Spinal cord (tissue), 10 donors: Measurements from ENCODE around the gene YIPF5. TPM values are rescaled to one million over a fixed set of nuclear protein-coding genes. Genes with fewer than 3 reads are reported as not detected.

ENCODE experiments used
- DNase-seq, 6 donors: peaks; one replicate each; pipeline versions ENCODE4 v3.0.0 to v3.0.0-alpha.2; 2013 to 2015; ENCODE audit warnings: low spot score in 6 of 6, low read depth in 4 of 6
- H3K27ac ChIP-seq: one replicate; pipeline ENCODE4 v1.5.1; 2013; ENCODE audit warnings: low read depth, low read length, control low read depth
- H3K27me3 ChIP-seq: one replicate; pipeline ENCODE4 v1.6.1; 2013; ENCODE audit warnings: low read length; ENCODE audit not compliant: control insufficient read depth, insufficient read depth
- H3K36me3 ChIP-seq: one replicate; pipeline ENCODE4 v1.6.1; 2013; ENCODE audit warnings: low read length; ENCODE audit not compliant: control insufficient read depth, insufficient read depth
- H3K4me1 ChIP-seq: one replicate; pipeline ENCODE4 v1.6.1; 2013; ENCODE audit warnings: low read length; ENCODE audit not compliant: control insufficient read depth, insufficient read depth
- H3K4me3 ChIP-seq: one replicate; pipeline ENCODE4 v1.5.1; 2013; ENCODE audit warnings: low read depth, low read length, control low read depth
- H3K9me3 ChIP-seq: one replicate; pipeline ENCODE4 v1.6.1; 2013; ENCODE audit warnings: low read length; ENCODE audit not compliant: control insufficient read depth, insufficient read depth
- WGBS: methylation state at CpG from one replicate; pipeline ENCODE4 v1.1.5; 2013; ENCODE audit warnings: missing lambda C conversion rate; ENCODE audit not compliant: insufficient coverage; 5-methylcytosine and 5-hydroxymethylcytosine counted together
- polyA plus RNA-seq, 2 donors: library from polyadenylated mRNA; unstranded; fragments of 120-200 nt; gene quantifications; one replicate each; pipeline ENCODE4 v1.2.1, GENCODE V29; 2013; ENCODE audit not compliant: insufficient read length in 2 of 2
- total RNA-seq, 2 donors: library from RNA; depleted of rRNA in 1 of 2; stranded (reverse); fragments of 120-200 nt in 1 of 2; fragments of >200 nt in 1 of 2; gene quantifications; one replicate each; pipeline versions ENCODE4 v1.2.3 to v1.2.4, GENCODE V29; 2013 to 2014
- donor health status: healthy.

The YIPF5 gene
- total and polyA plus RNA-seq, 4 donors = 37.5 to 82.1 (median 57.6) TPM

DNA sequence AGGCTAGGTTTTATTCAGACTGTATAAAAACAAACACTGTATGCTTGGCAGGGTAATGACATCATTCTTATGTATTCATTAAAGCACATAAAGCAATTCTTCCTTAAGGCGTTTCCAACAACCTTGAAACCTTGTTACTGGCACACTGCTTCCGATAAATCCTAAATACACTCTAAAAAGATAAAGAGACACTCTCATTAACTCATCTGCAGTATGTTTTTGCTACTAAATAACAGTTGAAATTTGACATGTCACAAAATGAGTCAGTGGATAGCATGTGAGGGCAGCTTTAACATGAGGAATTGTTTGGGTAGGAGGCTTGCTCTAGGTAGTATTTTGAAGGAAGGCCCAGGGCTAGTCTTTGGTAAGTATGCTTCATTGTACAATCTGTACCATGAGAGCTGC is 13.7 kb downstream of the YIPF5 start:
- H3K4me1 ChIP-seq = no peaks in the 10 kb centered on the region
- no CpG with 5 or more reads among the region's 2 CpGs for WGBS
- no peaks in the 10 kb centered on the region for H3K27me3 ChIP-seq
- no peak for DNase-seq
- H3K27ac ChIP-seq = no peak overlapping the region
- no peak overlapping the region for H3K4me3 ChIP-seq
- H3K36me3 ChIP-seq = peaks cover 9% of the 10 kb centered on the region
- H3K9me3 ChIP-seq = no peaks in the 10 kb centered on the region

DNA sequence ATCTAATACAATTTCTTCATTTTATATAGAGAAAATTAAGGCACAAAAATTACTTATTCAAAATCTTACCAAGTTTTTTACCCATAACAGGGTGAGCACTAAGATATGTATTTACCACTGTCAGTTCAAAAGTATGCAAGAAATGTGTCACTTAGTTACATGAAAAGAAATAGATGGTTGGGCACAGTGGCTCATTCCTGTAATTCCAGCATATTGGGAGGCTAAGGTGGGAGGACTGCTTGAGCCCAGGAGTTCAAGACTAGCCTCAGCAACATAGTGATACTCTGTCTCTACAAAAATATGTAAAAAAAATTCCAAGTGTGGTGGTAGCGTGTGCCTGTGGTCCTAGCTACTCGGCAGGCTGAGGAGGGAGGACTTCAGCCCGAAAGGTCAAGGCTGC is 19.4 kb downstream of the YIPF5 start:
- H3K27me3 ChIP-seq = no peaks in the 10 kb centered on the region
- H3K27ac ChIP-seq = no peak overlapping the region
- no peak for DNase-seq
- no peaks in the 10 kb centered on the region for H3K9me3 ChIP-seq
- WGBS = no CpG with 5 or more reads among the region's 3 CpGs
- H3K4me3 ChIP-seq = no peak overlapping the region
- H3K36me3 ChIP-seq = no peaks in the 10 kb centered on the region
- no peaks in the 10 kb centered on the region for H3K4me1 ChIP-seq

DNA sequence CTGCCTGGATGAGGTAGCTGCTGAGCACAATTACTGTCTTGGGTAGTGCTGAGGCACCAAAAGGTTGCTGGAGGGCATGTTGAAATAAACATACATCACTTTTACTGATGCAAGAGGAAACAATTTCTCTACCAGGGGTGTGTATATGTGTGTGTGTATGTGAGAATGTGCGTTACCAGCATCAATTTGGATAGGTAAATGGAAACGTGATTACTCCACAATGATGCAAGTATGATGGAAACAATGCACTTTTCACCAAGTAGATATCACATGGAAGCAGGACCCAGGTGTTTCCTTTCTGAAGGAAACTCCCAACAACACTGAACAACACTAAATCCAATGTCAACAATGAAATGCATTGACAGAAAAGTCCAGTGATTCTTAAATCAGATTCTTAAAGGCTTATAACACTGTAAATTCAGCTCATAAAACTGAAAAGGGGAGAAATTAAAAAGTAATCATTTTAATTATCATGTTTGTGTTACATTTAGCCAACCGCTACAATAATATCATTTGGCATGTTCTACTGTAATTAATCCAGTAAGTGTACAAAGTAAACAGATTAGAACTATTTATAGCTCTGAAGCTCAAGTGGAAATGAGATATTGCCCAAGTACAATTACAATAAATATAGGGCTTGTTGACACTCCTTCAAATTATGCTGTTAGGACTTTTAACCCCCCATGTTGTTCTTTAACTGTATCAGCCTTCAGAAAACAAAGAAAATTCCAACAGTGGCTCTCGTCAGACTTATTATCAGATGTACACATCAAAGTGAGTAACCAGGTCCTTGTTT is 25.3 kb downstream of the YIPF5 start:
- WGBS = no CpG with 5 or more reads among the region's 4 CpGs
- Histone ChIP-seq H3K4me1 (no peaks in the 10 kb centered on the region), H3K9me3 (no peaks in the 10 kb centered on the region), H3K27me3 (no peaks in the 10 kb centered on the region), H3K36me3 (no peaks in the 10 kb centered on the region), H3K4me3 (no peak overlapping the region), H3K27ac (peak overlapping the region; percentile 6)
- DNase-seq = no peak

DNA sequence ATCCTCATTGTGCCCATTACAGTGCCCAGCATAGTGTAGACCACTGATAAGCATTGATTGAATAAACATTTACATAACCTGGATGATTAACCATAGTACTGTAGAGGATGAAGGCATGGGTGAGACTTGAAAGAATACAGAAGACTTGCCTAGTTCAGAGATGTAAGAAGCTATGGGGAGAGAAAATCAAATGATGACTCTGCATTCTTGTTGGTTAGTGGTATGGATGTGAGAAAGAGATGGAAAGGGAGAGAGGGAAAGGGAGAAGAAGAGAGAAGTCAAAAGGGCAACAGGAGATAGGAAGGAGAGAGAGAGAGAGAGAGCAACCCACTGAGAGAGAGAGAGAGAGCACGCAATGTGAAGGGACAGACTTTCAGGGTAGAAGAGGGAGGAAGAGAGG is 26.8 kb downstream of the YIPF5 start:
- no peaks in the 10 kb centered on the region for H3K36me3 ChIP-seq
- H3K4me3 ChIP-seq = no peak overlapping the region
- no peak overlapping the region for H3K27ac ChIP-seq
- H3K9me3 ChIP-seq = no peaks in the 10 kb centered on the region
- no peak for DNase-seq
- 100% methylated on average over 1 of the region's 1 CpG for WGBS
- no peaks in the 10 kb centered on the region for H3K27me3 ChIP-seq
- H3K4me1 ChIP-seq = no peaks in the 10 kb centered on the region

GRCh38 chr5:144142824-144143162 is 27.7 kb downstream of the YIPF5 start:
- Histone ChIP-seq H3K27ac (no peak overlapping the region), H3K27me3 (no peaks in the 10 kb centered on the region)
- WGBS = 80% methylated on average over 1 of the region's 1 CpG

GRCh38 chr5:144142139-144142823 is 28.2 kb downstream of the YIPF5 start:
- WGBS = 0% methylated on average over 1 of the region's 2 CpGs
- Histone ChIP-seq H3K4me3 (no peak overlapping the region), H3K9me3 (no peaks in the 10 kb centered on the region), H3K36me3 (no peaks in the 10 kb centered on the region), H3K27me3 (no peaks in the 10 kb centered on the region), H3K4me1 (no peaks in the 10 kb centered on the region), H3K27ac (no peak overlapping the region)
- DNase-seq = peak; percentile 33 to 89 (median 49)

More at GRCh38 chr5:144142824-144143162, 27.7 kb downstream of the YIPF5 start:
- no peak for DNase-seq
- H3K9me3 ChIP-seq = no peaks in the 10 kb centered on the region
- H3K4me1 ChIP-seq = no peaks in the 10 kb centered on the region
- H3K36me3 ChIP-seq = no peaks in the 10 kb centered on the region
- no peak overlapping the region for H3K4me3 ChIP-seq

GRCh38 chr5:144141585-144141984 is 28.9 kb downstream of the YIPF5 start:
- Histone ChIP-seq H3K9me3 (no peaks in the 10 kb centered on the region), H3K4me3 (no peak overlapping the region), H3K27me3 (no peaks in the 10 kb centered on the region), H3K4me1 (no peaks in the 10 kb centered on the region), H3K36me3 (no peaks in the 10 kb centered on the region), H3K27ac (no peak overlapping the region)
- 100% methylated on average over 2 of the region's 2 CpGs for WGBS
- DNase-seq = no peak

- Histone ChIP-seq H3K36me3 (no peaks in the 10 kb centered on the region), H3K4me3 (no peak overlapping the region), H3K27me3 (no peaks in the 10 kb centered on the region), H3K9me3 (no peaks in the 10 kb centered on the region), H3K27ac (no peak overlapping the region), H3K4me1 (no peaks in the 10 kb centered on the region)
- WGBS = 83% methylated on average over 1 of the region's 5 CpGs
- DNase-seq = peak in 2 of 6 donors; percentile 48 to 77
These were observed 30.9 kb downstream of the YIPF5 start for GRCh38 chr5:144139586-144139985.

GRCh38 chr5:144135113-144135762 is 35.2 kb downstream of the YIPF5 start:
- WGBS = 83% methylated on average over 2 of the region's 3 CpGs
- Histone ChIP-seq H3K36me3 (no peaks in the 10 kb centered on the region), H3K27ac (no peak overlapping the region), H3K27me3 (no peaks in the 10 kb centered on the region), H3K4me3 (no peak overlapping the region), H3K9me3 (no peaks in the 10 kb centered on the region), H3K4me1 (no peaks in the 10 kb centered on the region)
- no peak for DNase-seq
